ENCODE data around the gene TMEM132E. TPM values are rescaled to one million over a fixed set of nuclear protein-coding genes. Genes with fewer than 3 reads are reported as not detected.

Gene TMEM132E
- total and polyA plus RNA-seq, 12 donors: 0.07 to 1.1 (median 0.23) TPM; not detected in 1

DNA sequence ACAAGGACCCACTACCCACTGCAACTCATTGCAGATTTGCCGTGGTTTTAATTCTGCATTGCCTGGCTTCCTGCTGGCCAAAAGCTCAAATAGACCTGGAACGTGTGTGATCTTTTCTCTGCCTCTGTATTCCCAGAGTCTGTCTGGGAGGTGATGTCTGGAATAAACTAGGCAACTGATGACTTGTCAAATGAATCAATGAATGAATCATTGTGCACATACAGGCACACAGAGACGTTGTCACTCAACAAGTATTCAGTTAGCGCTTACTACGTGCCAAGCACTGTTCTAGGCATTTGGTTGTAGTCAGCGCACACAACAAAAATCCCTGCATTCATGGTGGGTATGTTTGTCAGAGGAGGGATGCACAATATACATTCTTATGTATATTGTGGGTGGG, 8.9 kb downstream of the TMEM132E start:
- no peaks in the 10 kb centered on the region for H3K9me3 ChIP-seq (replicated peaks in 1 of 3)
- TF ChIP-seq, protein P1, sequence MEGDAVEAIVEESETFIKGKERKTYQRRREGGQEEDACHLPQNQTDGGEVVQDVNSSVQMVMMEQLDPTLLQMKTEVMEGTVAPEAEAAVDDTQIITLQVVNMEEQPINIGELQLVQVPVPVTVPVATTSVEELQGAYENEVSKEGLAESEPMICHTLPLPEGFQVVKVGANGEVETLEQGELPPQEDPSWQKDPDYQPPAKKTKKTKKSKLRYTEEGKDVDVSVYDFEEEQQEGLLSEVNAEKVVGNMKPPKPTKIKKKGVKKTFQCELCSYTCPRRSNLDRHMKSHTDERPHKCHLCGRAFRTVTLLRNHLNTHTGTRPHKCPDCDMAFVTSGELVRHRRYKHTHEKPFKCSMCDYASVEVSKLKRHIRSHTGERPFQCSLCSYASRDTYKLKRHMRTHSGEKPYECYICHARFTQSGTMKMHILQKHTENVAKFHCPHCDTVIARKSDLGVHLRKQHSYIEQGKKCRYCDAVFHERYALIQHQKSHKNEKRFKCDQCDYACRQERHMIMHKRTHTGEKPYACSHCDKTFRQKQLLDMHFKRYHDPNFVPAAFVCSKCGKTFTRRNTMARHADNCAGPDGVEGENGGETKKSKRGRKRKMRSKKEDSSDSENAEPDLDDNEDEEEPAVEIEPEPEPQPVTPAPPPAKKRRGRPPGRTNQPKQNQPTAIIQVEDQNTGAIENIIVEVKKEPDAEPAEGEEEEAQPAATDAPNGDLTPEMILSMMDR (IDR thresholded peaks at IDR 0.05): no peak
- TF ChIP-seq POLR2A (IDR thresholded peaks at IDR 0.05): no peak
- H3K27me3 ChIP-seq: peaks cover 14% of the 10 kb centered on the region

DNA sequence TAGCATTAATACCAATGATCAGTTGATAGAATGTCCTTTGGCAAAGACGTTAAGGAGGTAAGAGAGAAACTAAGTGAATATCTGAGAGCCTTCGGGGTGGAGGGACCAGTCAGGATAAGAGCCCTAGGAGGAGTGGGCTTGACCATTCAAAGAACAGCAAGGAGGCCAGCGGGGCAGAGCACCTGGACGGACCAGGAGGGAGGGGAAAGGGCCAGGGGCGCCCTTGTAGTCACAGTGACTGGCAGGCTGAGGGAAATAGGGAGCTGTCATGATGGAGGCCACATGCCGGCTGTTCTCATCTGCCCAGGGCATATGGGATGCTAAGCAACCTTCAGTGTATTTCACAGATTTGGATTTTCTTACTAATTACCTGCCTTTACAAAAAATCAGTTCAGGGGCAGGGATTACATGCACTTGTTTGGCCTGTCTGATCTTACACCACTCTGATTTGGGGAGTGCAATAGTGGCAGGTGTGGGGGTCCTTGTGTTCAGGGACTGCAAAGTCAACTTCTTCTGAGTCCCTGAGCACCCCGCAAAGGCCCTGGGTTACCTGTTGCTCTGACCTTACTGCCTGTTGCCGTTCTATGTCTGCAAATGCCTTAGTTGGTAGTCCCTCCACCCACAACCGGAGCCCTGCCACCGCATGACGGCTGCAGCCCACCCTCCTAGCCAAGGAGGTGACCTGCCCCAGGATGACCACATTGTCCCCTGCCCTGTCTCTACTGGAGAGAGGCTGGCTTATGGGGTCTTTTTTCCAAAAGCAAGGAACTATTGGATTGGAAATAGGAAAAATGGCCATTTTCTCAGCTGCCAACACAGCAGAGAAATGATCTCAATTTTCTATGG, 10.0 kb downstream of the TMEM132E start:
- Histone ChIP-seq H3K9me3 (replicated peaks in 1 of 3) (no peaks in the 10 kb centered on the region), H3K4me1 (replicated peaks in 1 of 2) (no peaks in the 10 kb centered on the region), H3K4me3 (no peak overlapping the region), H3K27me3 (peaks cover 6% of the 10 kb centered on the region), H3K27ac (no peak overlapping the region), H3K36me3 (replicated peaks in 1 of 2) (no peaks in the 10 kb centered on the region)
- TF ChIP-seq, protein P1 (IDR thresholded peaks at IDR 0.05): no peak
- no peak for TF ChIP-seq POLR2A (IDR thresholded peaks at IDR 0.05)
- intact Hi-C loops (cut with DNase I): no loop called here
- WGBS, 4 donors: 70 to 75% (median 70%) methylated on average over 10 to 11 of the region's 11 CpGs
- DNase-seq: no peak

More for the DNA sequence above, 8.9 kb downstream of the TMEM132E start:
- intact Hi-C loops (cut with DNase I): no loop called here
- whole genome bisulfite sequencing, 4 donors: 68 to 82% (median 75%) methylated on average over 6 of the region's 6 CpGs
- no peaks in the 10 kb centered on the region for H3K36me3 ChIP-seq (replicated peaks in 1 of 2)
- no peaks in the 10 kb centered on the region for H3K4me1 ChIP-seq (replicated peaks in 1 of 2)
- no peak for DNase-seq
- H3K27ac ChIP-seq: no peak overlapping the region
- no peak overlapping the region for H3K4me3 ChIP-seq

DNA sequence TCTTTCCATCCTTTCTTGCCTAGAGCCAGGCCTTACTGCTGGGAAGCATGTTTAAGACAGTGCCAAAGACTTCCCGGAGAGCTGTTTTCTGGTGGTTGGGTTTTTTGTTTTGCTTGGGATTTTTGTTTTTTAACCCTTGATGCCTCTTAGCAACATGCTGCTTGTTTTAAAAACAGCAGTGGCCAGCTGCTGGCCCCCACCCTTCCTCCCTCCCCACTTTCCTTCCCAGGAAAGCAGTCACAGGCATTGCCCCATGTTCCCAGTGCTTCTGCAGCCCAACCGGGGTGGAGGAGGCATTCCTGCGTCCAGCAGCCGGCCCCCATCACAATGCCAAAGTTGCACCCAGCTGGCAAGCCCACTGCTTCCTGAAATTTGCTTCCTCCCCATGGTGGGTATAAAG, 12.6 kb downstream of the TMEM132E start:
- TF ChIP-seq, protein P1 (IDR thresholded peaks at IDR 0.05): no peak
- TF ChIP-seq POLR2A (IDR thresholded peaks at IDR 0.05): no peak
- peaks cover 9% of the 10 kb centered on the region for H3K27me3 ChIP-seq
- 43 to 66% (median 57%) methylated on average over 4 of the region's 4 CpGs for WGBS, 4 donors
- H3K36me3 ChIP-seq (replicated peaks in 1 of 2): no peaks in the 10 kb centered on the region
- no peak for DNase-seq
- no peak overlapping the region for H3K4me3 ChIP-seq
- H3K27ac ChIP-seq: no peak overlapping the region
- intact Hi-C loops (cut with DNase I): no loop called here
- no peaks in the 10 kb centered on the region for H3K4me1 ChIP-seq (replicated peaks in 1 of 2)
- no peaks in the 10 kb centered on the region for H3K9me3 ChIP-seq (replicated peaks in 1 of 3)

DNA sequence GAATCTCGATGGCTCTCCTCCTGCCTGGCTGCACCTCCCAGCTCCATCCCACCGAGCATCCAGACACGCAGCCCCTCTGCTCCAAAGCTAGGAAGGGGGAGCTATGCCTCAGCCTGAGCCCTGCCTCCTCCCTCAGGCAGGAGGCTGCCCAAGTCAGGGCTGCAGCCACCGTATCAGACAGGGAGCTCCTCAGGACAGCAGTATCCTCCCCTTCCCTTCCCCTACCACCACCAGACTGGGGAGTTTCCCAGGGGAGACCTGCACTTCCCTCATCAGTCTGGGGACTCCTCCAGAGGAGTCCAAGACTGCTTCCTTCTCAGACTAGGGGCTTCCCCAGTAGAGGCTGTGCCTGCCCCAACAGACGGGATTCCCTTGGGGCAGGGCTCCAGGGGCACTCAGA, 17.5 kb downstream of the TMEM132E start:
- TF ChIP-seq, protein P1 (IDR thresholded peaks at IDR 0.05): no peak
- no peak for TF ChIP-seq POLR2A (IDR thresholded peaks at IDR 0.05)
- Histone ChIP-seq H3K4me3 (no peak overlapping the region), H3K36me3 (replicated peaks in 1 of 2) (no peaks in the 10 kb centered on the region), H3K27me3 (peaks cover 9% of the 10 kb centered on the region), H3K4me1 (replicated peaks in 1 of 2) (no peaks in the 10 kb centered on the region), H3K9me3 (replicated peaks in 1 of 3) (no peaks in the 10 kb centered on the region), H3K27ac (no peak overlapping the region)
- no peak for DNase-seq
- intact Hi-C loops (cut with DNase I): no loop called here
- 32 to 42% (median 39%) methylated on average over 5 of the region's 5 CpGs for WGBS, 4 donors

All from adrenal gland (tissue), 12 donors.